Measurements from ENCODE around the gene ALS2CL.

ALS2CL gene

GRCh38 chr3:46717447-46718231 is 24.2 kb upstream of the ALS2CL start, which contains the start of gene PRSS50:
Gene PRSS50 (minus strand): TSS chr3:46717869. CDS start chr3:46717824, 45 bp downstream.
- TF ChIP-seq FOXK2 (IDR thresholded peaks at IDR 0.05) (no peak), FOXM1 (IDR thresholded peaks at IDR 0.05; ENCODE audit: borderline replicate concordance) (no peak), SP1 (IDR thresholded peaks at IDR 0.05) (no peak), LEF1 (IDR thresholded peaks at IDR 0.05; ENCODE audit: borderline replicate concordance) (no peak), TARDBP (IDR thresholded peaks at IDR 0.05) (no peak), NFRKB (IDR thresholded peaks at IDR 0.05) (no peak), FOXA1 (IDR thresholded peaks at IDR 0.05) (no peak), PKNOX1 (IDR thresholded peaks at IDR 0.05) (no peak), ZNF384 (IDR thresholded peaks at IDR 0.05) (no peak), ELF4 (IDR thresholded peaks at IDR 0.05) (no peak), ARNT (IDR thresholded peaks at IDR 0.05) (no peak), L3MBTL2 (conservative IDR thresholded peaks at IDR 0.05) (no peak), CTBP1 (IDR thresholded peaks at IDR 0.05; ENCODE audit: borderline replicate concordance) (no peak), HDGF (IDR thresholded peaks at IDR 0.05; ENCODE audit: borderline replicate concordance) (no peak), BHLHE40 (IDR thresholded peaks at IDR 0.05; ENCODE audit: borderline replicate concordance) (no peak), SUZ12 (IDR thresholded peaks at IDR 0.05) (no peak)
- peak; percentile 43 for DNase-seq (ENCODE audit: extremely low spot score)
- POLR2A ChIA-PET: no interaction called here
- CTCF ChIA-PET: interaction anchor here (0.7 kb wide), 1 partner anchor 232 kb away, joined by 3 read pairs; no protein-coding TSS in a partner anchor

GRCh38 chr3:46716461-46717441 is 23.3 kb upstream of the ALS2CL start:
- TF ChIP-seq L3MBTL2 (conservative IDR thresholded peaks at IDR 0.05) (no peak), HDGF (IDR thresholded peaks at IDR 0.05; ENCODE audit: borderline replicate concordance) (no peak), NFRKB (IDR thresholded peaks at IDR 0.05) (no peak), ARNT (IDR thresholded peaks at IDR 0.05) (no peak), TARDBP (IDR thresholded peaks at IDR 0.05) (no peak), FOXM1 (IDR thresholded peaks at IDR 0.05; ENCODE audit: borderline replicate concordance) (no peak), FOXK2 (IDR thresholded peaks at IDR 0.05) (no peak), SP1 (IDR thresholded peaks at IDR 0.05) (no peak), PKNOX1 (IDR thresholded peaks at IDR 0.05) (no peak), FOXA1 (IDR thresholded peaks at IDR 0.05) (no peak), BHLHE40 (IDR thresholded peaks at IDR 0.05; ENCODE audit: borderline replicate concordance) (no peak), SUZ12 (IDR thresholded peaks at IDR 0.05) (no peak)
- CTCF ChIA-PET: no interaction called here
- DNase-seq (ENCODE audit: extremely low spot score): no peak
- POLR2A ChIA-PET: no interaction called here

- no peak for DNase-seq (ENCODE audit: extremely low spot score)
- POLR2A ChIA-PET: no interaction called here
- CTCF ChIA-PET: interaction anchor here (0.7 to 0.9 kb wide), 2 partner anchors 20 to 194 kb away, joined by 3 read pairs; no protein-coding TSS in a partner anchor
- TF ChIP-seq FOXA1 (IDR thresholded peaks at IDR 0.05) (no peak), L3MBTL2 (conservative IDR thresholded peaks at IDR 0.05) (no peak), LEF1 (IDR thresholded peaks at IDR 0.05; ENCODE audit: borderline replicate concordance) (no peak), ELF4 (IDR thresholded peaks at IDR 0.05) (no peak), FOXM1 (IDR thresholded peaks at IDR 0.05; ENCODE audit: borderline replicate concordance) (no peak), NFRKB (IDR thresholded peaks at IDR 0.05) (no peak), FOXK2 (IDR thresholded peaks at IDR 0.05) (no peak), SP1 (IDR thresholded peaks at IDR 0.05) (no peak), PKNOX1 (IDR thresholded peaks at IDR 0.05) (no peak), BHLHE40 (IDR thresholded peaks at IDR 0.05; ENCODE audit: borderline replicate concordance) (no peak), HDGF (IDR thresholded peaks at IDR 0.05; ENCODE audit: borderline replicate concordance) (no peak), TARDBP (IDR thresholded peaks at IDR 0.05) (no peak), ARNT (IDR thresholded peaks at IDR 0.05) (no peak), ZNF384 (IDR thresholded peaks at IDR 0.05) (no peak), SUZ12 (IDR thresholded peaks at IDR 0.05) (no peak)
Measured at GRCh38 chr3:46715507-46716175, 22.2 kb upstream of the ALS2CL start.

- TF ChIP-seq ELF4 (IDR thresholded peaks at IDR 0.05) (no peak), SUZ12 (IDR thresholded peaks at IDR 0.05) (no peak), FOXA1 (IDR thresholded peaks at IDR 0.05) (no peak), CTBP1 (IDR thresholded peaks at IDR 0.05; ENCODE audit: borderline replicate concordance) (no peak)
- POLR2A ChIA-PET: no interaction called here
- CTCF ChIA-PET: interaction anchor here (0.7 to 0.9 kb wide), 2 partner anchors 20 to 194 kb away, joined by 3 read pairs; no protein-coding TSS in a partner anchor
Measured at GRCh38 chr3:46714728-46715506, 21.4 kb upstream of the ALS2CL start.

More at GRCh38 chr3:46714728-46715506, 21.4 kb upstream of the ALS2CL start:
- no peak for DNase-seq (ENCODE audit: extremely low spot score)
